Keratinocyte (primary cell): Measurements from ENCODE around the gene C1QTNF12. TPM values are rescaled to one million over a fixed set of nuclear protein-coding genes. Genes with fewer than 3 reads are reported as not detected.

Experiments
- DNase-seq: peaks from one replicate; pipeline ENCODE4 v3.0.0-alpha.2; 2011; ENCODE audit warnings: low read depth, missing footprints, low spot score
- FAIRE-seq: peaks from 2 replicates; lab custom pipeline; 2011; peaks lifted over from hg19 to GRCh38; lab: Jason Lieb, UNC
- H2AFZ ChIP-seq: 2 replicates; pipeline ENCODE4 v1.6.0; 2012; ENCODE audit warnings: low read length, control low read depth, inconsistent platforms; ENCODE audit not compliant: control insufficient read depth
- H3K27ac ChIP-seq: 2 replicates; pipeline ENCODE4 v1.5.1; 2011; ENCODE audit warnings: low read length; ENCODE audit not compliant: control insufficient read depth, insufficient read depth
- H3K27me3 ChIP-seq: 3 replicates; pipeline ENCODE4 v1.6.0; 2011; ENCODE audit warnings: low read length; ENCODE audit not compliant: control insufficient read depth, insufficient read depth; ENCODE audit errors: extremely low read depth
- H3K36me3 ChIP-seq, 2 experiments: 2 replicates in 1 of 2; 3 replicates in 1 of 2; pipeline ENCODE4 v1.5.1; 2011; ENCODE audit warnings: low read length in 2 of 2, mild to moderate bottlenecking in 1 of 2; ENCODE audit not compliant: control insufficient read depth in 2 of 2, insufficient read depth in 2 of 2; ENCODE audit errors: extremely low read depth in 1 of 2
- H3K4me1 ChIP-seq: 3 replicates; pipeline ENCODE4 v1.5.1; 2011; ENCODE audit warnings: low read length; ENCODE audit not compliant: control insufficient read depth, insufficient read depth; ENCODE audit errors: extremely low read depth
- H3K4me2 ChIP-seq: 3 replicates; pipeline ENCODE4 v1.6.0; 2011; ENCODE audit warnings: low read depth, low read length; ENCODE audit not compliant: control insufficient read depth, insufficient read depth; ENCODE audit errors: extremely low read depth
- H3K4me3 ChIP-seq, 3 experiments: fragments of 200-600 bp in 1 of 3; sonication (generic) in 1 of 3; 2 replicates in 2 of 3; 3 replicates in 1 of 3; pipeline ENCODE4 v1.5.1; 2011 to 2016; ENCODE audit warnings: low read length in 3 of 3, mild to moderate bottlenecking in 3 of 3, control low read depth in 2 of 3, inconsistent platforms in 1 of 3, low read depth in 1 of 3, mixed read lengths in 1 of 3, mixed run types in 1 of 3, moderate library complexity in 1 of 3; ENCODE audit not compliant: control insufficient read depth in 2 of 3, insufficient read depth in 2 of 3; ENCODE audit errors: extremely low read depth in 1 of 3
- H3K79me2 ChIP-seq: 2 replicates; pipeline ENCODE4 v1.6.0; 2012; ENCODE audit warnings: low read length; ENCODE audit not compliant: control insufficient read depth, insufficient read depth
- H3K9ac ChIP-seq: 3 replicates; pipeline ENCODE4 v1.6.0; 2011; ENCODE audit warnings: low read length; ENCODE audit not compliant: control insufficient read depth, insufficient read depth; ENCODE audit errors: extremely low read depth
- H3K9me1 ChIP-seq: 3 replicates; pipeline ENCODE4 v1.6.0; 2011; ENCODE audit warnings: low read length; ENCODE audit not compliant: control insufficient read depth, insufficient read depth; ENCODE audit errors: extremely low read depth
- H3K9me3 ChIP-seq: 2 replicates; pipeline ENCODE4 v1.5.1; 2012; ENCODE audit warnings: low read depth, low read length; ENCODE audit not compliant: control insufficient read depth
- H4K20me1 ChIP-seq: 3 replicates; pipeline ENCODE4 v1.6.0; 2011; ENCODE audit warnings: low read length; ENCODE audit not compliant: control insufficient read depth, insufficient read depth; ENCODE audit errors: extremely low read depth
- EZH2 ChIP-seq: IDR thresholded peaks from one replicate; pipeline ENCODE4 v1.6.1; 2012; ENCODE audit warnings: inconsistent platforms, mild to moderate bottlenecking, low read length, moderate library complexity
- dilution Hi-C: fragments of 300-500 bp; cut with MboI; formaldehyde crosslinking; loops from one replicate; pipeline ENCODE4 v1.7.0; 2020; ENCODE audit warnings: low sequenced_read_pairs; ENCODE audit not compliant: extremely low pct_ligation_motif_present
- polyA plus RNA-seq, 5 experiments: library from polyadenylated mRNA; depleted of rRNA in 3 of 5; stranded (reverse) in 3 of 5; stranded (forward) in 1 of 5; unstranded in 1 of 5; fragments of >200 nt; gene quantifications; 1 replicate in 1 of 5; 2 replicates in 3 of 5; 3 replicates in 1 of 5; pipeline versions ENCODE4 v1.2.1 to v1.2.3, GENCODE V29; 2011 to 2012; ENCODE audit warnings: missing spikeins in 2 of 5, low read depth in 1 of 5, low replicate concordance in 1 of 5
- TF ChIP-seq, protein P1 (sequence below), 3 experiments: IDR thresholded peaks in 1 of 3; conservative IDR thresholded peaks in 1 of 3; optimal IDR thresholded peaks in 1 of 3; 2 replicates in 2 of 3; 3 replicates in 1 of 3; pipeline versions ENCODE3 to v1.5.1; 2011; ENCODE audit warnings: low read length in 3 of 3, mild to moderate bottlenecking in 3 of 3, moderate library complexity in 2 of 3, control low read depth in 1 of 3, inconsistent platforms in 1 of 3; ENCODE audit not compliant: insufficient read depth in 2 of 3; ENCODE audit errors: extremely low read depth in 1 of 3

C1QTNF12 gene
- polyA plus RNA-seq, 1 donor (not counting 4 experiments of a cell fraction or from before 2014, with no cell fraction given), result 0.18 TPM

DNA sequence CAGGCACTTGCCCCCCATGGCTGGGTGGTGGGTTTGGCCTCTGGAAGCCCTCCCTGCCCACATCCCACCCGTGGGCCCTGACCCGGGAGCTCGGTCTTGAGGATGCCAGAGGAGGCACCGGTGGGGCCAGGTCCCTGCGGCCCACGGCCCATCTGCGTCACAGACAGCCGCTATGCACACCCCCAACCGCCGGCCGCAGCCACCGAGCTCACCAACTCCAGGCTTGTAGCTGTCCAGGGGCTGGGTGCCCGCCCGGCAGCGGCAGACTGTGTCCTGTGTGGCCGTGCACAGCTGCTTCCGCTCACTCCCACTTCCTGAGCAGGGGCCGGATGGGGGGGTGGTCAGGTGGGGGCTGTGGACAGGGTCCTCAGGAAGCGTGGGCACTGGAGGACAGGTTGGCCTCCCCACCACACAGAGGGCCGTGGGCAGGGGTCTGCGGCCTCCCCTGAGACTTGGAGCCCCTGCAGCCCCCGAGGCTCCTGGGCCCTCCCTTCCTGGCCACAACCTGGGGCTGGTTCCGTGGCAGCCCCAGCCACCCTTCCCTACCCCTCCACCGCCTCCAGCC lies 33.7 kb downstream of the C1QTNF12 start:
- Histone ChIP-seq H3K27me3 (no peaks in the 10 kb centered on the region), H2AFZ (no peak overlapping the region), H3K79me2 (no peaks in the 10 kb centered on the region), H3K9me1 (peaks cover 2% of the 10 kb centered on the region), H3K4me2 (no peak overlapping the region), H3K4me3 (no peak overlapping the region), H3K9me3 (no peaks in the 10 kb centered on the region), H3K9ac (no peak overlapping the region), H3K27ac (no peak overlapping the region), H3K4me1 (peaks cover 4% of the 10 kb centered on the region), H4K20me1 (no peaks in the 10 kb centered on the region), H3K36me3 (peaks cover 5% of the 10 kb centered on the region in 2 experiments)
- dilution Hi-C loops, result no loop called here
- DNase-seq, result no peak
- no peak for FAIRE-seq
- TF ChIP-seq, protein P1, sequence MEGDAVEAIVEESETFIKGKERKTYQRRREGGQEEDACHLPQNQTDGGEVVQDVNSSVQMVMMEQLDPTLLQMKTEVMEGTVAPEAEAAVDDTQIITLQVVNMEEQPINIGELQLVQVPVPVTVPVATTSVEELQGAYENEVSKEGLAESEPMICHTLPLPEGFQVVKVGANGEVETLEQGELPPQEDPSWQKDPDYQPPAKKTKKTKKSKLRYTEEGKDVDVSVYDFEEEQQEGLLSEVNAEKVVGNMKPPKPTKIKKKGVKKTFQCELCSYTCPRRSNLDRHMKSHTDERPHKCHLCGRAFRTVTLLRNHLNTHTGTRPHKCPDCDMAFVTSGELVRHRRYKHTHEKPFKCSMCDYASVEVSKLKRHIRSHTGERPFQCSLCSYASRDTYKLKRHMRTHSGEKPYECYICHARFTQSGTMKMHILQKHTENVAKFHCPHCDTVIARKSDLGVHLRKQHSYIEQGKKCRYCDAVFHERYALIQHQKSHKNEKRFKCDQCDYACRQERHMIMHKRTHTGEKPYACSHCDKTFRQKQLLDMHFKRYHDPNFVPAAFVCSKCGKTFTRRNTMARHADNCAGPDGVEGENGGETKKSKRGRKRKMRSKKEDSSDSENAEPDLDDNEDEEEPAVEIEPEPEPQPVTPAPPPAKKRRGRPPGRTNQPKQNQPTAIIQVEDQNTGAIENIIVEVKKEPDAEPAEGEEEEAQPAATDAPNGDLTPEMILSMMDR (optimal IDR thresholded peaks at IDR 0.05 in 1 of 3, IDR thresholded peaks at IDR 0.05 in 1 of 3, conservative IDR thresholded peaks at IDR 0.05 in 1 of 3; ENCODE audit: extremely low read depth in 1 of 3, insufficient read depth in 2 of 3, low read length in 3 of 3), result no peak
- TF ChIP-seq EZH2, result no peak

DNA sequence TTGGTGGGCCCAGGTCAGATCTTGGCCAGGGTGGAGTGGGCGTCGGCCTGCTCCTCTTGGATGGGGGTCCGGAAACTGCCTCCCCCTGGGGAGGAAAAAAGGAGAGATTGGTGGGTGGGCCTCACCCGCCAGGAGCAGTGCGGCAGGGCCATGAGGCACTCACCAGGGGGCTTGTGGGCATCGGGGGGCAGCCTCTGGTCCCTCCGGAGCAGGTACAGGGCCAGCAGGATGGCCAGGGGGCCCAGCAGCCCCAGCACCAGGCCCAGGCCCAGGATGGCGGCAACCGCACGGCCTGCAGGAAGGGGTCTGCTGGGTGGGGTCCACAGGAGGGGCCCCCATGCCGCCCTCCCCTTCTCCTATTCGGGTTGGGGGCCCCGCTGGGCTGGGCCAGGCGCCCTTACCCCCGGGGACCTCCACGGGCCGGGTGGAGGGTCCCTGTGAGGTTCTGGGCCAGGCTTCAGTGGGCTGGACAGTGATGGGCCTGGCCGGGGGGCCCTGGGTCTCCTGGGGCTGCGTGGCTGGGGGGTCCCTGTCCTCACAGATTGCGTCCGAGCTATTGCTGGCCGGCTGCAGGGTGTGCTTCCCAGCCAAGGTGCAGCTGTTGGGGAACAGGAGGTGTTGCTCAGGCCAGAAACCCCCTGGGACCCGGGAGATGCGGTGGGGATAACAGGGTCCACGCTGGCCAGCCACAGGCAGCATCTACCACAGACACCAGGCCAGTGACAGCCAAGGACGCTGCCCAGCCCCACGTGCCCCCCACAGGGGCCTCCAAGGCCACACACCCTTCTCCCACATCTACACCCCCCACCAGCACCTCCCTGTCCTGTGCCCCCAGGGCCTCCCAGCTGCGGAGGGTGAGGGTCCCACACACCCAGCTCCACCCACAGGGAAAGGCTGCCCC lies 34.7 kb downstream of the C1QTNF12 start:
- dilution Hi-C loops, result no loop called here
- Histone ChIP-seq H3K4me1 (peaks cover under 1% of the 10 kb centered on the region), H2AFZ (no peak overlapping the region), H3K36me3 (peaks cover 0 to 5% of the 10 kb centered on the region in 2 experiments), H3K27me3 (peaks cover 8% of the 10 kb centered on the region), H4K20me1 (no peaks in the 10 kb centered on the region), H3K79me2 (no peaks in the 10 kb centered on the region), H3K4me2 (no peak overlapping the region), H3K9me1 (peaks cover 2% of the 10 kb centered on the region), H3K27ac (no peak overlapping the region), H3K9ac (no peak overlapping the region), H3K9me3 (no peaks in the 10 kb centered on the region), H3K4me3 (no peak overlapping the region)
- TF ChIP-seq EZH2, result no peak
- TF ChIP-seq, protein P1 (optimal IDR thresholded peaks at IDR 0.05 in 1 of 3, IDR thresholded peaks at IDR 0.05 in 1 of 3, conservative IDR thresholded peaks at IDR 0.05 in 1 of 3; ENCODE audit: extremely low read depth in 1 of 3, insufficient read depth in 2 of 3, low read length in 3 of 3), result no peak
- FAIRE-seq (no peak), DNase-seq (no peak)
